Testis (tissue), 2 donors: ENCODE results near the gene DNAAF2.

ENCODE experiments used
- CTCF ChIP-seq, 3 experiments: fragments of 450-650 bp in 2 of 3; fragments of 200-600 bp in 1 of 3; sonication (generic) in 1 of 3; IDR thresholded peaks; one replicate each; pipeline ENCODE4 v1.5.1; 2016 to 2019; ENCODE audit warnings: antibody characterized with exemption in 3 of 3, mild to moderate bottlenecking in 2 of 3, moderate library complexity in 1 of 3
- POLR2A ChIP-seq: fragments of 450-650 bp; IDR thresholded peaks from one replicate; pipeline ENCODE4 v1.6.1; 2017; ENCODE audit warnings: antibody characterized with exemption, mild to moderate bottlenecking, moderate library complexity

- no peak for TF ChIP-seq CTCF (IDR thresholded peaks at IDR 0.05)
- TF ChIP-seq POLR2A = no peak
These were observed 17.1 kb downstream of the DNAAF2 start for GRCh38 chr14:49617852-49618519.
